Nephron (organoid): Measurements from ENCODE around the gene CACNG8.
"Not testable (repeated sequence)": the region's sequence is repeated elsewhere in the genome, so short reads cannot be mapped to it uniquely, and the experiment has no call there.

Source experiments
- H3K27ac Mint-ChIP-seq, 3 experiments: 2 replicates each; pipeline ENCODE4 v1.8.0; 2020; ENCODE audit warnings: mixed read lengths in 3 of 3, mild to moderate bottlenecking in 2 of 3, moderate library complexity in 1 of 3
- H3K27me3 Mint-ChIP-seq: 2 replicates; pipeline ENCODE4 v1.8.0; 2021; ENCODE audit warnings: low read depth, mild to moderate bottlenecking, moderate library complexity, mixed read lengths
- H3K36me3 Mint-ChIP-seq: 2 replicates; pipeline ENCODE4 v1.8.0; 2020; ENCODE audit warnings: low read depth, mixed read lengths
- H3K4me1 Mint-ChIP-seq: 2 replicates; pipeline ENCODE4 v1.8.0; 2020; ENCODE audit warnings: mixed read lengths
- H3K4me3 Mint-ChIP-seq, 3 experiments: 2 replicates each; pipeline ENCODE4 v1.8.0; 2020; ENCODE audit warnings: mild to moderate bottlenecking in 3 of 3, mixed read lengths in 3 of 3, moderate library complexity in 2 of 3
- H3K9me3 Mint-ChIP-seq: 2 replicates; pipeline ENCODE4 v1.8.0; 2020; ENCODE audit warnings: mixed read lengths
- TF ChIP-seq, protein P1 (sequence below), 3 experiments: fragments of 200-600 bp; sonication (generic); IDR thresholded peaks; one replicate each; pipeline ENCODE4 v1.5.0; 2021; ENCODE audit warnings: antibody characterized with exemption in 3 of 3; ENCODE audit not compliant: unreplicated experiment in 3 of 3

The CACNG8 gene

DNA sequence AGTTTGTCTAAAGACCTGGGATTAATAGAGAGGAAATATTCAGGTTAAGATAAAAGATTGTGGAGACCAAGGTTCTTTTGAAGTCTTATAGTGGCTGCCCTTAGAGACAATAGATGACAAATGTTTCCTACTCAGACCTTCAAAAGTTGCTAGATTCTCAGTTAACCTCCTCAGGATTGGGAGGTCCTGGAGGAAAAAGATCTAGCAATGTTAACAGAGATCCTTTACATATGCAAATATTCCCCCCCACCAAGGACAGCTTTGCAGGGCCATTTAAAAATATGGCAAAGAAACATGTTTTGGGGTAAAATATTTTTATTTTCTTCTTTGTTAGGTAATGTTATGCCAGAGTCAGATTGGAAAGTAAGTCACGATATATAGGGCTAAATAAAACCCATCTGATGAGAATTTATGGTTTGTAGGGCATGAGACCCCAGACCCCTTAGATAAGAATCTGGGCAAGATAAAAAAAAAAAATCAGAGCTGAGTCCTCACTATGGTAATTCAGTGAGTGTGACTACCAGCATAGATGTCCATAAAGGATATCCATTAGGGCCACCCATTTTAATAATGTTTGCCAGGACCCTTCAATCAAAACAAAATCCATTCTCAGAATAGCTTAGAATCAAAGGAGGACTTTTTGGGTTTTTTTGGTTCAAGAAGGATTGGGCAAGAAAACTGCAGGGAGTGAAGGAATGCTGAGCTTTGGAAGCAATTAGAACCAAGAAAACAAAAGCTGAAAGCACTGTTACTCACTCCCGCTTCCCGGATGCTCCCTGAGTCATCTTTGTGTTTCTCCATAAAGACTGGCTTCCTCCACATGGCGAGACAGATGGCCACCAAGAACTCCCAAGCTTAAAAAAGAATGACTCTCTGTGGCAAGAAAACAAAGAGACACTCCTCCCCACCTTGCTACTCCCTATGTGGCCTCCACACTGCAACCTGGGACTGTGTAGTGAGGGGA is 72.8 kb downstream of the CACNG8 start:
- TF ChIP-seq, protein P1, sequence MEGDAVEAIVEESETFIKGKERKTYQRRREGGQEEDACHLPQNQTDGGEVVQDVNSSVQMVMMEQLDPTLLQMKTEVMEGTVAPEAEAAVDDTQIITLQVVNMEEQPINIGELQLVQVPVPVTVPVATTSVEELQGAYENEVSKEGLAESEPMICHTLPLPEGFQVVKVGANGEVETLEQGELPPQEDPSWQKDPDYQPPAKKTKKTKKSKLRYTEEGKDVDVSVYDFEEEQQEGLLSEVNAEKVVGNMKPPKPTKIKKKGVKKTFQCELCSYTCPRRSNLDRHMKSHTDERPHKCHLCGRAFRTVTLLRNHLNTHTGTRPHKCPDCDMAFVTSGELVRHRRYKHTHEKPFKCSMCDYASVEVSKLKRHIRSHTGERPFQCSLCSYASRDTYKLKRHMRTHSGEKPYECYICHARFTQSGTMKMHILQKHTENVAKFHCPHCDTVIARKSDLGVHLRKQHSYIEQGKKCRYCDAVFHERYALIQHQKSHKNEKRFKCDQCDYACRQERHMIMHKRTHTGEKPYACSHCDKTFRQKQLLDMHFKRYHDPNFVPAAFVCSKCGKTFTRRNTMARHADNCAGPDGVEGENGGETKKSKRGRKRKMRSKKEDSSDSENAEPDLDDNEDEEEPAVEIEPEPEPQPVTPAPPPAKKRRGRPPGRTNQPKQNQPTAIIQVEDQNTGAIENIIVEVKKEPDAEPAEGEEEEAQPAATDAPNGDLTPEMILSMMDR (IDR thresholded peaks at IDR 0.05; ENCODE audit: unreplicated experiment in 3 of 3) = no peak
- Mint-ChIP-seq H3K36me3 (no peaks in the 10 kb centered on the region), H3K27ac (peak overlapping the region in 1 of 3 experiments; percentile 25), H3K4me3 (no peak overlapping the region), H3K9me3 (no peaks in the 10 kb centered on the region), H3K4me1 (peaks cover 9% of the 10 kb centered on the region), H3K27me3 (peaks cover 16% of the 10 kb centered on the region)

DNA sequence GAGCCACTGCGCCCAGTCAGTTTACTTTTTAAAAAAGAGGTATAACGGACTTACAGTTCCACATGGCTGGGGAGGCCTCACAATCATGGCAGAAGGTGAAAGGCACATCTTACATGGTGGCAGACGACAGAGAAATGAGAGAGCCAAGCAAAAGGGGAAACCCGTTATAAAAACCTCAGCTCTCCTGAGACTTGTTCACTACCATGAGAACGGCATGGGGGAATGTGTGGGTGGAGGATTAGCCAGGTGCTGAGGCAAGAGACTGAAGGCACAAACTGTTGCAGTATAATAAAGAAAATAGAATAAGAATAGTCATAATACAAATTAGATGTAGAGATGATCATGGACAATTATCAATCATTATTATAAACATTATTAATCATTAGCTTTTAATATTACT is 73.8 kb downstream of the CACNG8 start:
- H3K9me3 Mint-ChIP-seq, H3K27me3 Mint-ChIP-seq, H3K4me3 Mint-ChIP-seq, H3K36me3 Mint-ChIP-seq, H3K4me1 Mint-ChIP-seq, H3K27ac Mint-ChIP-seq: not testable (repeated sequence)
